Spinal cord (tissue), 10 donors: ENCODE results near the gene TST. TPM values are rescaled to one million over a fixed set of nuclear protein-coding genes. Genes with fewer than 3 reads are reported as not detected.

ENCODE experiments used
- DNase-seq, 6 donors: peaks; one replicate each; pipeline versions ENCODE4 v3.0.0 to v3.0.0-alpha.2; 2013 to 2015; ENCODE audit warnings: low spot score in 6 of 6, low read depth in 4 of 6
- H3K27ac ChIP-seq: one replicate; pipeline ENCODE4 v1.5.1; 2013; ENCODE audit warnings: low read depth, low read length, control low read depth
- H3K27me3 ChIP-seq: one replicate; pipeline ENCODE4 v1.6.1; 2013; ENCODE audit warnings: low read length; ENCODE audit not compliant: control insufficient read depth, insufficient read depth
- H3K36me3 ChIP-seq: one replicate; pipeline ENCODE4 v1.6.1; 2013; ENCODE audit warnings: low read length; ENCODE audit not compliant: control insufficient read depth, insufficient read depth
- H3K4me1 ChIP-seq: one replicate; pipeline ENCODE4 v1.6.1; 2013; ENCODE audit warnings: low read length; ENCODE audit not compliant: control insufficient read depth, insufficient read depth
- H3K4me3 ChIP-seq: one replicate; pipeline ENCODE4 v1.5.1; 2013; ENCODE audit warnings: low read depth, low read length, control low read depth
- H3K9me3 ChIP-seq: one replicate; pipeline ENCODE4 v1.6.1; 2013; ENCODE audit warnings: low read length; ENCODE audit not compliant: control insufficient read depth, insufficient read depth
- WGBS: methylation state at CpG from one replicate; pipeline ENCODE4 v1.1.5; 2013; ENCODE audit warnings: missing lambda C conversion rate; ENCODE audit not compliant: insufficient coverage; 5-methylcytosine and 5-hydroxymethylcytosine counted together
- polyA plus RNA-seq, 2 donors: library from polyadenylated mRNA; unstranded; fragments of 120-200 nt; gene quantifications; one replicate each; pipeline ENCODE4 v1.2.1, GENCODE V29; 2013; ENCODE audit not compliant: insufficient read length in 2 of 2
- total RNA-seq, 2 donors: library from RNA; depleted of rRNA in 1 of 2; stranded (reverse); fragments of 120-200 nt in 1 of 2; fragments of >200 nt in 1 of 2; gene quantifications; one replicate each; pipeline versions ENCODE4 v1.2.3 to v1.2.4, GENCODE V29; 2013 to 2014
- donor health status: healthy.

Gene TST
- total and polyA plus RNA-seq, 4 donors, result 13.6 to 45.7 (median 21.2) TPM

DNA sequence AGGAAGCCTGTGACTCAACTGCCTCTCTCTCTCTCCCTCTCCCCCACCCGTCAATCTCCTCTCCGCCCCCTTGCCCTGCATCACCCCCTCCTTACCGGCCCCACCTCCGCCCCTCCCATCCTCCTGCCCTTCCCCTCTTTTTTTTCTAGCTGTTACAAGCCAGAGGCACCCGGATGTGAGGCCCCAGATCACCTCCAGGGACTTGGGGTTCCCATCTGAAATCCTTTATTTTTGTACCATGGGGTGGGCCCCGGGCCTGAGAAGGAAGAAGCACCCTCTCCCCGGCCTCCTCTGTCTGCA lies 43.1 kb upstream of the TST start:
- Histone ChIP-seq H3K4me3 (no peak overlapping the region), H3K9me3 (no peaks in the 10 kb centered on the region), H3K4me1 (peaks cover 7% of the 10 kb centered on the region), H3K27me3 (no peaks in the 10 kb centered on the region), H3K27ac (no peak overlapping the region), H3K36me3 (peaks cover 83% of the 10 kb centered on the region)
- DNase-seq, result no peak
- WGBS, result 41% methylated on average over 4 of the region's 7 CpGs

DNA sequence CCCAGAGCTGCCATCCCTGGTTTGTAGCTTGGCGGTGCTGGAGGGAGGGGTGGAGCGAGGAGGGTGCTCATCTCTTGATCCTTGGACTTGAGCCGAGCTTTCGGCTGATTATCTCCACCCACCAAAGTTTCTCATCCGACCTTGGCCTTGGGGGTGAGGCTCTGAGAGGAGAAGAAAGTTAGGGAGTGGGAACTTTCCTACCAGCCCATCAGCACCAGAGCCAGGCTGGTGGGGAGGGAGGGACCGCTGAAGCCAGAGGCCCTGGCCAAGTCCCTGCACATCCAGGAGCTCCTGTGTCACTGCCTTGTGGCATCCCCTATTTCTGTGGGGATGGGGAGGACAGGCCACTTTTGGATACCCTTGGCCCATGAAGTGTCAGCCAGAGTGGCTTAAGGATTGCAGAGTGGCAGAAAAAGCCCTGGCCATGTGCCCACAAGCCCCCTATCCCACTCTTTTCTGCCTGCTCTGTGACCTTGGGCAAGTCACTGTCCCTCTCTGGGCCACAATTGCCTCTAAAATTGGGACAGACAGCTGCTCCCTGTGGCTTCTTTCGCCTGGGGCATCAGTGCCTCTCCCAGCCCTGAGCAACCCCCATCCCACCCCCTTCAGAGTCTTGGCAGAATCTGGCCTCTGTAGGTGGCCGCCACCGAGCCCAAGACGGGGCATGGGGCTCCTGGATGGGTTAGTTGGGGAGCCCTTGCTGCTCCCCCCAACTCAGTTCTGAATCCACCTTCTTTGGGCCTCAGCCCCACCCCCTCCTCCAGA lies 42.5 kb upstream of the TST start:
- Histone ChIP-seq H3K4me1 (peaks cover 7% of the 10 kb centered on the region), H3K27me3 (no peaks in the 10 kb centered on the region), H3K9me3 (no peaks in the 10 kb centered on the region), H3K36me3 (peaks cover 88% of the 10 kb centered on the region), H3K4me3 (no peak overlapping the region), H3K27ac (no peak overlapping the region)
- 100% methylated on average over 1 of the region's 10 CpGs for WGBS
- DNase-seq, result no peak

GRCh38 chr22:37060801-37061610 lies 41.8 kb upstream of the TST start:
- Histone ChIP-seq H3K4me3 (no peak overlapping the region), H3K27me3 (no peaks in the 10 kb centered on the region), H3K4me1 (peaks cover 7% of the 10 kb centered on the region), H3K27ac (no peak overlapping the region), H3K9me3 (no peaks in the 10 kb centered on the region), H3K36me3 (peaks cover 92% of the 10 kb centered on the region)
- DNase-seq, result no peak
- 79% methylated on average over 25 of the region's 28 CpGs for WGBS

DNA sequence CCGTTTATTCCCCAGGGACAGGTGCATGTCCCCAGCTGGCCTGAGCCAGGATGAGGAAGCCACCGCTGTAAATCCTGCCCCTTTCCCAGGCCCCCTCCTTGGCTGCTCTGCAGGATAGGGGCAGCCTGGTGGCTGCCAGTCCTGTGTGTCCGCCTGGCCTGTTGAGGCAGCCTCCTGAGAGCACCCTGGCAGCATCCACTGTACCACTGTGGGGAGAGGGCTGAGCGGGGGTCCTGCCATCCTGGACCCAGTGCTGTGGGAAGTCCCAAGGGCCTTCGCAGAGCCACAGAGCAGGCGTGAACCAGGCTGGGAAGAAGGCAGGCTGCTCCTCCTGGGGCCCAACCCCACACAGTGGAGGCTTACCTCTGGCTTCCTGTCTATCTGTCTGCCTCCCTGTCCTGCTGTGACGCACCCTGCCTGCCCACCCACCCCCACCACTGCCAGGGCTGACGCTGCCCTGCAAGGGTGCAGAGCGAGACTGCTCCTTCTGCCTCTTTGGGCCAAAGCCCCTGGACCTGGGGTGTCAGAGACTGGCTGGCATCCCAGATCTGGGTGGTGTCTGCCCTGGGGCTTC lies 40.7 kb upstream of the TST start:
- no peak for DNase-seq
- H3K4me3 ChIP-seq, result no peak overlapping the region
- H3K4me1 ChIP-seq, result peaks cover 7% of the 10 kb centered on the region
- H3K27me3 ChIP-seq, result no peaks in the 10 kb centered on the region
- H3K9me3 ChIP-seq, result no peaks in the 10 kb centered on the region
- H3K27ac ChIP-seq, result no peak overlapping the region
- H3K36me3 ChIP-seq, result peaks cover 98% of the 10 kb centered on the region
- WGBS, result 93% methylated on average over 9 of the region's 9 CpGs

- H3K27ac ChIP-seq, result no peak overlapping the region
- no peak for DNase-seq
- 87% methylated on average over 21 of the region's 28 CpGs for WGBS
- H3K9me3 ChIP-seq, result no peaks in the 10 kb centered on the region
- peaks cover 100% of the 10 kb centered on the region for H3K36me3 ChIP-seq
- peaks cover 7% of the 10 kb centered on the region for H3K4me1 ChIP-seq
- H3K4me3 ChIP-seq, result no peak overlapping the region
- no peaks in the 10 kb centered on the region for H3K27me3 ChIP-seq
These were observed 39.9 kb upstream of the TST start for GRCh38 chr22:37058917-37059701.

DNA sequence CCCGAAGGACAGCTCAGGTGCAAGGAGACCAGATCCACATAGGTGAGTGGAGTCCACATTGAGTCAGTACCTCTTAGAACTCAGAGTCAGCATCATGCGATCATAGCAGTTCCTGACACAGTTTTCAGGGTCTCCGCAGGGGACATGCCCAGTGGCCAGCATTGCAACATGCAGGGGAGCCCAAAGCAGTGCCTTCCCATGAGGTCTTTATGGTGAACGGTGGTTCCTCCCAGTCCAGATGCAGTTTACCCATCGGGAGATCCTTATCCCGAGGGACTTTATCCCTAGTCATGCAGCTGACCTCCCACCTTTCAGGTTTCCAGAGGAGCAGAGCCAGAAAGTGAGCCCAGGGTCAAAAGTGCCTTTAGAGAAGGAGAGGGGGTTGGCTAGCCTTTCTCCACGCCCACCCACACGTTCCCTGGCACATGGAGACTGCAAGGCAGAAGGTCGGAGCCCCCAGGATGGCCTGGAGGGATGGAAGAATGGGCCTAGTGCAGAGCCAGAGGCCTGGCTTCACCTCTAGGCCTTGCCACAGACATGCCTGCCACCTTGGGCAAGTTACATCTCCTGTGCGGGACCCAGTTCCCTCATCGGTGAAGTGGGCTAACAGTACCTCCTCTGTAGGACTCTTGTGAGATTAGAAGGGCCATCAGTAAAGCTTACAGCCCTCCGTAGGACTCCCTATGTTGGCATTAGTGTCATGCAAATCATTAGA lies 38.7 kb upstream of the TST start:
- no peak for DNase-seq
- H3K36me3 ChIP-seq, result peaks cover 100% of the 10 kb centered on the region
- 90% methylated on average over 10 of the region's 12 CpGs for WGBS
- H3K9me3 ChIP-seq, result no peaks in the 10 kb centered on the region
- no peak overlapping the region for H3K27ac ChIP-seq
- no peak overlapping the region for H3K4me3 ChIP-seq
- H3K27me3 ChIP-seq, result no peaks in the 10 kb centered on the region
- H3K4me1 ChIP-seq, result peaks cover 14% of the 10 kb centered on the region

GRCh38 chr22:37057226-37057625 lies 38.0 kb upstream of the TST start:
- DNase-seq, result no peak
- H3K36me3 ChIP-seq, result peaks cover 97% of the 10 kb centered on the region
- peaks cover 17% of the 10 kb centered on the region for H3K4me1 ChIP-seq
- no peaks in the 10 kb centered on the region for H3K9me3 ChIP-seq
- H3K4me3 ChIP-seq, result no peak overlapping the region
- no peaks in the 10 kb centered on the region for H3K27me3 ChIP-seq
- WGBS, result 86% methylated on average over 9 of the region's 9 CpGs
- H3K27ac ChIP-seq, result no peak overlapping the region

- DNase-seq, result no peak
- H3K4me3 ChIP-seq, result no peak overlapping the region
- H3K4me1 ChIP-seq, result peaks cover 21% of the 10 kb centered on the region
- no peaks in the 10 kb centered on the region for H3K27me3 ChIP-seq
- H3K27ac ChIP-seq, result no peak overlapping the region
- peaks cover 87% of the 10 kb centered on the region for H3K36me3 ChIP-seq
- 97% methylated on average over 13 of the region's 13 CpGs for WGBS
- H3K9me3 ChIP-seq, result no peaks in the 10 kb centered on the region
These were observed 37.0 kb upstream of the TST start for GRCh38 chr22:37056246-37056645.
